Aorta (tissue), 5 donors: Measurements from ENCODE around the gene NLRC5. TPM values are rescaled to one million over a fixed set of nuclear protein-coding genes. Genes with fewer than 3 reads are reported as not detected.

Experiments
- ATAC-seq: fragments of 200-7000 bp; cut with Tn5 transposase; one replicate; pipeline ENCODE4 v1.9.1; 2022; ENCODE audit warnings: moderate library complexity; ENCODE audit not compliant: low FRiP score
- DNase-seq, 2 donors: peaks; one replicate each; pipeline ENCODE4 v3.0.0-alpha.2; 2020
- H3K27ac ChIP-seq, 2 donors: one replicate each; pipeline ENCODE4 v1.5.1; 2013; ENCODE audit warnings: low read length in 2 of 2, mild to moderate bottlenecking in 2 of 2, moderate library complexity in 2 of 2, control low read depth in 1 of 2, inconsistent platforms in 1 of 2, low read depth in 1 of 2
- H3K27me3 ChIP-seq, 2 donors: one replicate each; pipeline ENCODE4 v1.6.1; 2013; ENCODE audit warnings: control low read depth in 1 of 2, low read length in 1 of 2, mild to moderate bottlenecking in 1 of 2, moderate library complexity in 1 of 2; ENCODE audit not compliant: insufficient read depth in 2 of 2, control insufficient read depth in 1 of 2
- H3K36me3 ChIP-seq, 2 donors: one replicate each; pipeline ENCODE4 v1.6.1; 2013; ENCODE audit warnings: control low read depth in 1 of 2, low read length in 1 of 2, mild to moderate bottlenecking in 1 of 2; ENCODE audit not compliant: insufficient read depth in 2 of 2, control insufficient read depth in 1 of 2
- H3K4me1 ChIP-seq, 2 donors: one replicate each; pipeline ENCODE4 v1.6.1; 2013; ENCODE audit warnings: low read length in 2 of 2, control low read depth in 1 of 2, mild to moderate bottlenecking in 1 of 2, moderate library complexity in 1 of 2; ENCODE audit not compliant: insufficient read depth in 2 of 2, control insufficient read depth in 1 of 2
- H3K4me3 ChIP-seq, 2 donors: one replicate each; pipeline ENCODE4 v1.5.1; 2013; ENCODE audit warnings: low read length in 2 of 2, control low read depth in 1 of 2, mild to moderate bottlenecking in 1 of 2
- H3K9me3 ChIP-seq: one replicate; pipeline ENCODE4 v1.6.1; 2013; ENCODE audit warnings: mild to moderate bottlenecking, low read length; ENCODE audit not compliant: control insufficient read depth
- WGBS, 2 donors: extraction: QIAGEN DNeasy Blood & Tissue Kit; methylation state at CpG; one replicate each; pipeline ENCODE4 v1.1.7; 2013; 5-methylcytosine and 5-hydroxymethylcytosine counted together
- intact Hi-C, 2 donors: fragments of 100-400 bp; cut with DNase I; formaldehyde crosslinking; loops; one replicate each; pipeline versions ENCODE4 v1.14.2 to v1.15.0; 2022
- polyA plus RNA-seq, 2 donors: library from polyadenylated mRNA; stranded (reverse); fragments of 200-250 nt; gene quantifications; one replicate each; pipeline ENCODE4 v1.2.3, GENCODE V29; 2013
- total RNA-seq, 2 donors: library from RNA; stranded (reverse); fragmentation: NEBNext Ultra II Directional; extraction: Animal tissue kit (Norgen Biotek cat#: 25700); gene quantifications; one replicate each; pipeline ENCODE4 v1.2.1, GENCODE V29; 2021
- donor health status: healthy with polysubstance abuse.
- donor health status: Bipolar disorder and iron deficiency.
- donor health status: DM: no; HTN: no; CAD: no.
- donor health status: DM: no; HTN: no; CAD: no.
- donor health status: DM: yes; HTN: yes; CAD: no.

Gene NLRC5
- total and polyA plus RNA-seq, 4 donors: 4.9 to 82.9 (median 35.9) TPM

- H3K4me1 ChIP-seq: no peaks in the 10 kb centered on the region
- 76 to 83% methylated on average over 7 of the region's 7 CpGs for WGBS, 2 donors
- ATAC-seq (no peak), DNase-seq (no peak)
- no peak overlapping the region for H3K27ac ChIP-seq
- no peaks in the 10 kb centered on the region for H3K36me3 ChIP-seq
- no peaks in the 10 kb centered on the region for H3K9me3 ChIP-seq
- H3K4me3 ChIP-seq: no peak overlapping the region
- intact Hi-C loops: loop anchor here (1.0 to 10.0 kb wide), 5 partner anchors 82 to 340 kb away; no protein-coding TSS in a partner anchor
- no peaks in the 10 kb centered on the region for H3K27me3 ChIP-seq
Observed at GRCh38 chr16:57084996-57085395, 95.6 kb downstream of the NLRC5 start.

GRCh38 chr16:57087003-57087402 lies 97.6 kb downstream of the NLRC5 start:
- H3K27ac ChIP-seq: no peak overlapping the region
- H3K4me1 ChIP-seq: no peaks in the 10 kb centered on the region
- no peaks in the 10 kb centered on the region for H3K27me3 ChIP-seq
- no peaks in the 10 kb centered on the region for H3K9me3 ChIP-seq
- no peak for ATAC-seq
- DNase-seq: no peak
- no peaks in the 10 kb centered on the region for H3K36me3 ChIP-seq
- WGBS, 2 donors: 77 to 83% methylated on average over 2 of the region's 2 CpGs
- intact Hi-C loops: loop anchor here (10.0 kb wide), 3 partner anchors 208 to 338 kb away; no protein-coding TSS in a partner anchor
- H3K4me3 ChIP-seq: no peak overlapping the region

DNA sequence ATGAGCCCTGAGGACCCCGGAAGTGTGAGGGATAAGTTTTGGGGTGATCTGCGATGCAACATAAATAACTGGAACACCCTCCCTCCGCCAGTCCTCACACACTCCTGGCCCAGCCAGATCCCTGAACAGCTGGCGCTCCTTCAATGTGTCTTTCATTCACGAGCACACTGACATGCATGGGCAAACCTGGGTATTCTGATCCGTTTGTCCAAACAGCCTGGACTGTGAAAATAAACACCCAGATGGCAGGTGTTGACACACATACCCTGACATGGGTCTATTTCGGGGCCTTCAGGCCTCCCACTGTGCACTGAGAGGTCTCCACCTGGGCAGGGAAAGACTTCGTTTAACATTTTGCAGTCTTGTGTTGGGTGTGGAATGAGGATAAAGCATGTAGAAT lies 100.0 kb downstream of the NLRC5 start:
- DNase-seq (no peak), ATAC-seq (no peak)
- no peak overlapping the region for H3K27ac ChIP-seq
- no peaks in the 10 kb centered on the region for H3K36me3 ChIP-seq
- H3K4me1 ChIP-seq: no peaks in the 10 kb centered on the region
- H3K9me3 ChIP-seq: no peaks in the 10 kb centered on the region
- H3K27me3 ChIP-seq: no peaks in the 10 kb centered on the region
- 77 to 82% methylated on average over 8 of the region's 8 CpGs for WGBS, 2 donors
- intact Hi-C loops: loop anchor here (10.0 kb wide), 3 partner anchors 205 to 335 kb away; no protein-coding TSS in a partner anchor
- H3K4me3 ChIP-seq: no peak overlapping the region

DNA sequence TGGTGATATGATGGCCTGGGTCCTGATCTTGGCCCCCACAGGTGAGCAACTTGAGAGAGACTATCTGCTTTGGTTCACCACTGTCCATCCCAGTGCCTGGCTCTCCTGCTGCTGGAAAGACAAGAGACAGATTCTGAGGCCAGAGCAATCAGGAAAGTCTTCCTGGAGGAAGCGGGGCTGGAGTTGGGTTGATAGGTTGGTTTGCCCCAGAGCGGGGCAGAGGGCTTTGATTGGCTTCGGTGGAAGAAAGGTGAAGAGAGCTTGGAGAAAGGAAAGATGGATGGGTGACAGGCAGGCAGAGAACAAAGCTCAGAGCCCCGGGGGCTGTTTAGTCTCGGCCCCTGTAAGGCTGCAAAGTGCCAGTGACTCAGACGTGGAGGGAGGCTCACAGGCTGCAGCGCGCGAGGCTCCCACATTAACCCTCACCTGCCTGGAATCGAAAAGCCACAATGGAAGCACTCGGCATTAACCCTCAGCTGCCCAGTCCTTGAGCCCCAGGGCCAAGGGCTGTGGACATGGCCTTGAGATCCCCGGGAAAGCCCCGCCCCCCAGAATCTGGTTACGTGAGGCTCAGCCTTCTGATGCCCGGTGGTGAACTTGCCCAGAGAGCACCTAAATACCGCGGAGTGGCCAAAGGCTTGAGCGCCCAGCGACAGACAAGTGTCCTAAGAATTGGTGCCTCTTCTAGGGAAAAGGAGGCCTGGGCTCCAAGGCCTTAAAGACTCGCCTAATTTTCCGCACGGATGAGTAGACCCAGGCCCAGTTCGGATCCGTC lies 102.0 kb downstream of the NLRC5 start:
- Histone ChIP-seq H3K36me3 (no peaks in the 10 kb centered on the region), H3K27ac (peak overlapping the region in 1 of 2 donors; percentile 10), H3K4me1 (no peaks in the 10 kb centered on the region), H3K4me3 (peak overlapping the region; percentile 80 to 93), H3K9me3 (no peaks in the 10 kb centered on the region), H3K27me3 (no peaks in the 10 kb centered on the region)
- peak; percentile 37 for ATAC-seq
- WGBS, 2 donors: 12 to 14% methylated on average over 24 of the region's 24 CpGs
- peak; percentile 79 to 80 for DNase-seq
- intact Hi-C loops: loop anchor here in 1 of 2 donors (5.0 kb wide), 1 partner anchor 206 kb away; no protein-coding TSS in a partner anchor

GRCh38 chr16:57091975-57092785 lies 102.8 kb downstream of the NLRC5 start, which contains the start of gene CPNE2:
Gene CPNE2, plus strand, starts transcription at chr16:57092583. Its CDS starts 18,160 bp downstream, at chr16:57110743.
- no peaks in the 10 kb centered on the region for H3K27me3 ChIP-seq
- intact Hi-C loops: loop anchor here in 1 of 2 donors (5.0 kb wide), 1 partner anchor 205 kb away; no protein-coding TSS in a partner anchor
- peak within 1 kb of the TSS in 1 of 2 donors; percentile 31 for H3K27ac ChIP-seq
- H3K4me3 ChIP-seq: peak within 1 kb of the TSS; percentile 80 to 93
- ATAC-seq (peak; percentile 83), DNase-seq (peak; percentile 80 to 91)
- no peaks in the 10 kb centered on the region for H3K36me3 ChIP-seq
- H3K9me3 ChIP-seq: no peaks in the 10 kb centered on the region
- H3K4me1 ChIP-seq: no peaks in the 10 kb centered on the region
- WGBS, 2 donors: 0 to 1% methylated on average over 50 to 100 of the region's 100 CpGs

GRCh38 chr16:57092786-57093411 lies 103.5 kb downstream of the NLRC5 start:
- DNase-seq: peak; percentile 65 to 87
- Histone ChIP-seq H3K4me3 (peak overlapping the region; percentile 80 to 93), H3K9me3 (no peaks in the 10 kb centered on the region), H3K4me1 (no peaks in the 10 kb centered on the region), H3K27ac (no peak overlapping the region), H3K36me3 (no peaks in the 10 kb centered on the region), H3K27me3 (no peaks in the 10 kb centered on the region)
- ATAC-seq: peak; percentile 66
- WGBS, 2 donors: 0 to 1% methylated on average over 16 to 53 of the region's 53 CpGs
- intact Hi-C loops: loop anchor here in 1 of 2 donors (5.0 kb wide), 1 partner anchor 204 kb away; no protein-coding TSS in a partner anchor

- DNase-seq: no peak
- no peaks in the 10 kb centered on the region for H3K27me3 ChIP-seq
- peak overlapping the region in 1 of 2 donors; percentile 93 for H3K4me3 ChIP-seq
- no peaks in the 10 kb centered on the region for H3K9me3 ChIP-seq
- no peaks in the 10 kb centered on the region for H3K4me1 ChIP-seq
- 81 to 85% methylated on average over 18 of the region's 18 CpGs for WGBS, 2 donors
- no peaks in the 10 kb centered on the region for H3K36me3 ChIP-seq
- intact Hi-C loops: loop anchor here in 1 of 2 donors (5.0 kb wide), 1 partner anchor 203 kb away; no protein-coding TSS in a partner anchor
- no peak overlapping the region for H3K27ac ChIP-seq
- no peak for ATAC-seq
Observed at GRCh38 chr16:57093666-57094564, 104.6 kb downstream of the NLRC5 start.
